HG02840 (cell line): Measurements from ENCODE around the gene KIF1B.

Source experiments
- ATAC-seq: cut with Tn5 transposase; IDR thresholded peaks from one replicate; pipeline ENCODE4 v1.9.1; 2021; ENCODE audit warnings: mild to moderate bottlenecking, moderate library complexity, moderate number of reproducible peaks; ENCODE audit not compliant: unreplicated experiment, low FRiP score

KIF1B gene

GRCh38 chr1:10267921-10268320 is 57.6 kb downstream of the KIF1B start:
- no peak for ATAC-seq

GRCh38 chr1:10271090-10271489 is 60.7 kb downstream of the KIF1B start:
- ATAC-seq, result no peak

DNA sequence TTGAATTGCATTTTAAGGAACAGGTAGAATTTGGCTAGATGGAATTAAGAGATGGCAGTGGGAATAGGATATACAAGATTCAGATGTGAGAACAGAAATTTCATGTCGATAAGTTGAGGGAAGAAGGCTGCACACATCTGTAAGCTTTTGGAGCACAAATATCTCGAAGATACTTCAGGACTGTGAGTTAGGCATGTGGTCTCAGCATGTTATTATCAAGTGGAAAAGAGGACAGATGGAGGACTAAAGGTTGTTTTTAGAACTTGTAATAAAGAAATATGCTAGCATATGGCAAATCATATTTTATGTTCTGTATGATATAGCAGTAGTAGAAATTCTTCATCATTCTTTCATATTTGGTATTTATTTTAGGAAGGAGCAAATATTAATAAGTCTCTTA is 61.5 kb downstream of the KIF1B start:
- no peak for ATAC-seq

DNA sequence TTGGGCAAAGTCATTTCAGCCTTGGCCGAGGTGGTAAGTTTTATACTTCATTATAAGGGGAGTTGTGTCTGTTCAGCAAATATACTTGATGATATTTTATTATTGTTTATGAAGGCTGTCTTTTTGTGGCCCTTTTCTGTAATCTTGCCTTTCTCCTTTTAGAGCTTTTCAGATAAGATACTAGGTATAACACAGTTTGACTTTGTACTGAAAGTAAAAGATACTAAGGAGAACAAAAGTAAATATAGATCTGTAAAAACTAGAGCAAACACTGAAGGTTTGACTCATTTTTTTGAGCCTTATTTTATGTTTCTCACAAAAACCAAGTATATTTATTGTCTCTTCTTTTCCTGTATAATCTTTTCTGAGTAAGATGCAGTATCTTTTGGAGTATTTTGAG is 61.9 kb downstream of the KIF1B start:
- ATAC-seq, result no peak

GRCh38 chr1:10278880-10279279 is 68.5 kb downstream of the KIF1B start:
- no peak for ATAC-seq

- no peak for ATAC-seq
These were observed 70.3 kb downstream of the KIF1B start for GRCh38 chr1:10280439-10281350.

- ATAC-seq, result no peak
These were observed 73.1 kb downstream of the KIF1B start for GRCh38 chr1:10283318-10283984.

DNA sequence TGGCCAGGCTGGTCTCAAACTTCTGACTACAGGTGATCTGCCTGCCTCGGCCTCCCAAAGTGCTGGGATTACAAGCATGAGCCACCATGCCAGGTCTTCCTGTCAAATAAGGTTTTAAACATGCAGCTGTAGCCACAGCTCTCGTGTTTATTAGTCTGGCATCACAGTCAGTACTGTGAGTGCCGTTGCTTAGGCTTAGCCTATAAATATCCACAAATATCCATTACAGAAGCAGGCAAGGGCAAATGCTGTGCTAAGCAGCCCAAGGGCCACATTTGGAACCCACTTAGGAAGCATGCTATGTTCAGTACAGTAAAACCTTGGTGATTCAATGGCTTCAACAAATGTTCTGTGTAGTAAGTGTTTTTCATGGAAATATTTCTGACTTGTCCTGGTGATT is 75.9 kb downstream of the KIF1B start:
- no peak for ATAC-seq

- ATAC-seq, result no peak
These were observed 76.8 kb downstream of the KIF1B start for GRCh38 chr1:10287023-10287645.

GRCh38 chr1:10288029-10288615 is 77.8 kb downstream of the KIF1B start:
- no peak for ATAC-seq

DNA sequence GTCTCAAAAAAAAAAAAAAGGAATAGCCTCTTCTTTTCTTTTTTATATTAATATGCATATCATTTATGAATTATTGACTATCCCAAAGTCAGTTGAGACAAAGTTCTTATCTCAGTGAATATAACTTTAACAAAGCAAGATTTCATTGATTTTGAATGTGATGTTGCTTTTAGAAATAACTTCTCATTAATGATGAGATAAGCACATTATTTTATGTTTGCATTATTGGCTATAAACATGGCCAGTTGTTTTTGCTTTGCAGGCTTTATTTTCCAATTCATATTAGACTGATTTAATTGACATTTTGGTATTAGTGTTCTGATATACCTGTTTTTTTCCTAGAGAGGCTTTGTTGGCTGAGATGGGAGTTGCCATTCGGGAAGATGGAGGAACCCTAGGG is 81.3 kb downstream of the KIF1B start:
- no peak for ATAC-seq

GRCh38 chr1:10292188-10292587 is 81.8 kb downstream of the KIF1B start:
- no peak for ATAC-seq

DNA sequence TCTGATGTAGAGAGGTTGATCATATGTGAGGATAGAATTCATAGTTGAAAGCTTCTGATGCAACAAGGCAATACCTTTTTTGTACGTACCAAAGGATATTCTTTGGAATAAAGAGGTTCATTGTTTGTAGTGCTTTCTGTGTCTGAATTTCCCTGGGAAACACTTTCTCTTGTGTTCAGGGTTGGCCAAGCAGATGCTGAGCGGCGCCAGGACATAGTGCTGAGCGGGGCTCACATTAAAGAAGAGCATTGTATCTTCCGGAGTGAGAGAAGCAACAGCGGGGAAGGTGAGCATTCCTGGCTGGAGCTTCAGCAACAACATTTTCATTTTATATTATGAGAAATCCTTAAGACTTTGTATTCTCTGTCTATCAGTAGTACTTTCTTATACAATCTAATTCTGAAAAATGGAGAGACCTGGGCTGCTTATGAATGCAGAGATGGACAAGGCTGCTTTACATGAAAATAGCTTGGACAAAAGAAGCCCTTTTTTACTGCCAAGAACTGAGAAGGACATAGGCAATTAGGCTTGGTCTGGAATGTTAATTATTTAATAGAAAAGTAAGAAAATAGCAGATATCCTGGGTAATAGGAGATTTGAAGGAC is 85.2 kb downstream of the KIF1B start:
- no peak for ATAC-seq

GRCh38 chr1:10299151-10299550 is 88.8 kb downstream of the KIF1B start:
- no peak for ATAC-seq

DNA sequence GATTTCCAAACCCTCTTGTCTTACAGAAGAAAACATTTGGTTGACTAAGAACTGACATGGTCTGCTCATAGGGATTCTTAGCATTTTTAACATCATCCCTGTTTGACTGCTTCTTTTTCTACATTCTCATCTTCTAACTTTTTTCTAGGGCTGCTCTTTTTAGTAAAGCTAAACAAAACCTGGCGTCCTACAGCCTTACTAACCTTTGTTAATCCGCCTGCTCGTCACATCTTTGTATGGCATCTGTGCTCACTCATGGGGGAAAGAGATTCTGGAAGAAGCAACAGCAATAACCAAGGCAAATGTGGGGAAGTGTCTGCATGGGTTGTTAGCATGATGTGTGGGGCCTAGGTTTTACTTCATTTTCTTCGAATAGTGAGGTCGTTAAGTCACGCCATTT is 92.0 kb downstream of the KIF1B start:
- no peak for ATAC-seq

DNA sequence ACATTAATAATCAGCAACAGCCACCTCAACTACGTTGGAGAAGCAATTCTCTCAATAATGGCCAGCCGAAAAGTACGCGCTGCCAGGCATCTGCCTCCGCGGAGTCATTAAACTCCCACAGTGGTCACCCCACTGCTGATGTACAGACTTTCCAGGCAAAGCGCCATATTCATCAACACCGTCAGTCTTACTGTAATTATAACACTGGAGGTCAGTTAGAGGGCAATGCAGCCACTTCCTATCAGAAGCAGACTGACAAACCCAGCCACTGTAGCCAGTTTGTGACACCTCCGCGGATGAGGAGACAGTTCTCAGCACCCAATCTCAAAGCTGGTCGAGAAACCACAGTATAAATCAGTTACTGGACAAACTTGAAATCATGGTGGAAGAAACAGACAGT is 93.9 kb downstream of the KIF1B start:
- ATAC-seq, result no peak

GRCh38 chr1:10306435-10306834 is 96.1 kb downstream of the KIF1B start:
- ATAC-seq, result no peak

DNA sequence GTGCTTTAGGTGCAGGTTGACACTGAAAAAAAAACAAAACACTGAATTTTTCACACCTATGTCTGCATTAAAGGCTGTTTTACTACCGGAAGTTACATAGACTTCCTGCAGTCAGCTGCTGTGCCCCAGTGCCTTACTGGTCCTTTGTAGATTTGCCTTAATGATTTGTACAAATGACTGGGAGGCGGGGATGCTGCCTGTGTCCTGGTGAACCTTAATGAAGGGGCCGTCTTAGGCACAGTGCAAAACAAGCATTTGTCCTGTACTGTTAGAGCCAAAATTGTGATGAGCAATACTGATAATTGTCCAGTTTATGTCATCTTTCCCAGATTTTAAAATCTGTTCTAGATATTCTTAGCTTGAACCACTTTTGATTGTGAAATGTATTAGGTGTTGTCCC is 97.6 kb downstream of the KIF1B start:
- ATAC-seq, result no peak

DNA sequence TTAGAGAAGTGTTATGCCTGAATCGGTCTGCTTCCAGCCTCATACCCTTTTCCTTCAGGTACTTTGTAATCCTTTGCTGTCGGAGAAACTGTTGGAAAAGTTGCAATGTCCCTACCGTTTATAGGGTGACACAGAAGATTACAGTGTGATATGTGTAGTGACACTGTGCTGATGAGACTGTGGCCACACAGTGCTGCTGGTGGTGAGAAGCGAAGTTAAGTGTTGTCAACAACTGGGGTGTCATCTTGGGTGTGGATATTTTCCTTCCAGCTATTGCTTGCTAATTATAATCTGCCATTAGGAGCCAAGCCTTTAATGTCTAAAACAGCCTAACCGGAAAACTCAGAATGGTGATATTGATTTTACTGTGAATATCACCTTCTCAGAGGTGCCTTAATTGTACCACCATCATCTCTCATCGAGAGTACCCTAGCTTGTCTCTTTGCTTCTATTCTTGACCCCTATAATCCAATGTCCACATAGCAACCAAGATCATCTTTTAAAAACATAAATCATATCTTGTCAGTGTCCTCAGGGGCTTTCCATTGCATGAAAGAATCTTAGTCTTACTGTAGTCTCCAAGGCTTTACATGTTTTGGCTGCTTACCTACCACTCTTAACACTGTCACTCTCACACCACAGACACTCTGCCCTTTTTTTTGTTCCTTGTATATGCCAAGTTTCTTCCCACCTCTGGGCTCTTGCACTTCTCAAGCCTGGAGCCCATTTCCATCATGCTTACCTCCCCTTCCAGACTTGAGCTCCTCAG is 99.1 kb downstream of the KIF1B start:
- no peak for ATAC-seq

- no peak for ATAC-seq
These were observed 106.4 kb downstream of the KIF1B start for GRCh38 chr1:10316752-10317151.
